GM18508 (cell line): ENCODE measurements around the gene MYCL.
"Not testable (repeated sequence)": the region's sequence is repeated elsewhere in the genome, so short reads cannot be mapped to it uniquely, and the experiment has no call there.

Experiments
- ATAC-seq: cut with Tn5 transposase; IDR thresholded peaks from one replicate; pipeline ENCODE4 v1.9.1; 2021; ENCODE audit warnings: moderate number of reproducible peaks; ENCODE audit not compliant: insufficient read depth, unreplicated experiment

The MYCL gene

DNA sequence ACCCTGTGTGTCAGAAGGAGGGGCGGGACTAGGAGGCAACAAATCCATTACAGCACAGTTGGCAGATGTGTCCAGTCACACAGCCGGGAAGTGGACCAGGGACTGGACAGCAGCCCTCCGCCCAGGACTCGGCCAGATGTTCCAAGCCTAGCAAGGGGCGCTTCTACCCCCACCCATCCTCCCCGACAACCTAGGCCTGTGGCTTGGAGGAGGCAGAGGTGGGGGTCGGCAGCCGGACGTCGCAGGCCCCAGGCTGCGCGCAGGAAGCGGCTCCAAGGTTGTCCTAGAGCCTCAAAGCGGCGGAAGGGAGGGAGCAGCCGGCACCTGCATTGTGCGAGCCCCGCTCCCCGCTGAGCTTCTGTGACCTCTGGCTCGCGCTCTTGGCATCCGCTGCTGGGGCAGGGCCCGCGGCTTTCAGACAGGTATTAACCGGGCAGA is 20.6 kb upstream of the MYCL start:
- ATAC-seq, result no peak

DNA sequence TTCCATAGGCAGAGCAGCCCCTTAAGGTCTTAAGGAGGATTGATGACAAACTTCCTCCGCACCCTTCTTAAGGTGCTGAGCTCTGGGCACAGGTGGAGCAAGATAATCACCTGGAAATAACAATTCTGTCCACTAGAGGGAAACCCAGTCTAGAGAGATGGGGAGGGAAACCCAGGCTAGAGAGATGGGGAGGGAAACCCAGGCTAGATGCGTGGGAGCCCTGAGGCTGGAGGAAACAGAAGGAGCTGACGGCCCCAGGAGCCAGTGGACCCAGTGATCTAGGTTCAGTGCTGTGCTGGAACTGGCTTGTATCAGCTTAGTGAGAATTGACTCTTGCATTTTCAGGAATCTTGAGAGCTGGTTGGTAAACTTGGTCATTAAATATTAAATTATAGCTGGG is 17.8 kb upstream of the MYCL start:
- ATAC-seq, result no peak

DNA sequence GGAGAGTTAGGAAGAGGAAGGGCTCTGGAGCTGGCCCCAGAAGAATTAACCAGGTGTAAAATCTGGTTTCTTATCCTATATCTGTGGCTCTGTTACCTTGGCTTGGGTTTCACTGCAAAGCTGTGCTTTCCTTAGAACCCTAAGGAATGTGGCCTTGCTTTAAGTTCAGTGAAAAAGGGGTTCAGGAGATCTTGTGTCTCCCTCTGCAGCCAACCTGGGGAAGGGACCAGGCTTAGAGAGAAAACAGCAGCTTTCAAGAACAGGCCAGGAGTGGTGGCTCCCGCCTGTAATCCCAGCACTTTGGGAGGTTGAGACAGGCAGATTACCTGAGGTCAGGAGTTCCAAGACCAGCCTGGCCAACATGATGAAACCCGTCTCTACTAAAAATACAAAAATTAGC is 16.1 kb upstream of the MYCL start:
- ATAC-seq, result no peak

DNA sequence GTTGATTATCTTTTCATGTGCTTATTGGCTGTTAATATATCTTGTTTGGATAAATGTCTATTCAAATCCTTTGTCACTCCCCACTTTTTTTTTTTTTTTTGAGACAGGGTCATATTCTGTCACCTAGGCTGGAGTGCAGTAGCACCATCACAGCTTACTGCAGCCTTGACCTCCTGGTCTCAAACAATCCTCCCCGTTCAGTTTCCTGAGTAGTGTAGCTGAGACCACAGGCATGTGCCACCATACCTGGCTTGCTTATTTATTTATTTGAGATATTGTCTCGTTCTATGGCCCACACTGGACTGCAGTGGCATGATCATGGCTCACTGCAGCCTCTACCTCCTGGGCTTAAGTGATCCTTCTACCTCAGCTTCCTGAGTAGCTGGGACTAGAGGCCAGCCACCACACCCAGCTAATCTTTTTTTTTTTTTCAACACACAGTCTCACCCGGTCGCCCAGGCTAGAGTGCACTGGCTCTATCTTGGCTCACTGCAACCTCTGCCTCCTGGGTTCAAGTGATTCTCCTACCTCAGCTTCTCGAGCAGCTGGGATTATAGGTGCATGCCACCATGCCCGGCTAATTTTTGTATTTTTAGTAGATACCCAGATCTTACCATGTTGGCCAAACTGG is 13.9 kb upstream of the MYCL start:
- no peak for ATAC-seq

DNA sequence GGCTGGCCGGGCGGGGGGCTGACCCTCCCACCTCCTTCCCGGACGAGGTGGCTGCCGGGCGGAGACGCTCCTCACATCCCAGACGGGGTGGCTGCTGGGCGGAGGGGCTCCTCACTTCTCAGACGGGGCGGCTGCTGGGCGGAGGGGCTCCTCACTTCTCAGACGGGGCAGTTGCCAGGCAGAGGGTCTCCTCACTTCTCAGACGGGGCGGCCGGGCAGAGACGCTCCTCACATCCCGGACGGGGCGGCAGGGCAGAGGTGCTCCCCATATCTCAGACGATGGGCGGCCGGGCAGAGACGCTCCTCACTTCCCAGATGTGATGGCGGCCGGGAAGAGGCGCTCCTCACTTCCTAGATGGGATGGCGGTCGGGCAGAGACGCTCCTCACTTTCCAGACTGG is 11.4 kb upstream of the MYCL start:
- not testable (repeated sequence) for ATAC-seq

DNA sequence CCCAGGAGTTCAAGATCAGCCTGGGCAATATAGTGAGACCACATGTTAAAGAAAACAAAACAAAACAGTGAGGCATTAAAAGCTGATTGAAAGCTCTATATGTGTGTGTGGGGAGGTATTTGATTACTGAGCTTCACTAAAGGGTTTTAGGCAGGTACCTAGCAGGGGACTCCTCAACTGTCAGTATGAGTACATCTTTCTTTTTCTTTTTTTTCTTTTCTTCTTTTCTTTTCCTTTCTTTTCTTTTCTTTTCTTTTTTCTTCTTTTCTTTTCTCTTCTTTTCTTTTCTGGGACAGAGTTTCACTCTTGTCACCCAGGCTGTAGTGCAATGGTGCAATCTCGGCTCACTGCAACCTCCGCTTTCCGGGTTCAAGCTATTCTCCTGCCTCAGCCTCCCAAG is 8.5 kb upstream of the MYCL start:
- no peak for ATAC-seq

DNA sequence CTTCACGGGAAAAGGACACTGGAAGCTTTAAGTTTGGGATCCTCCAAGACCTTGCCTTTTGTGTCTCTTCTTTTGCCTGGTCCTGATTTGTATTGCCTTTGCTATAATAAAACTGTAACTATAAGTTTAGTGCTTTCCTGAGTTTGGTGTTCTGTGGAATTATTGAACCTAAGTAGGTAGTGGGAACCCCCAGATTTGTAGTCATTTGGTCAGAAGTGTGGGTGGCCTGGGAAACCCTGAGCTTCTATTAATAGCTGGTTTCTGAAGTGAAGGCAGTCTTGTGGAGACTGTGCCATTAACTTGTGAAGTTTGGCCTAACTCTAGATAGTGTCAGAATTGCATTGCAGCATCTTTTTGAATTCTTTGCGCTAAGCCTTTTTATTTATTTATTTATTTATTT is 6.8 kb upstream of the MYCL start:
- ATAC-seq, result no peak

DNA sequence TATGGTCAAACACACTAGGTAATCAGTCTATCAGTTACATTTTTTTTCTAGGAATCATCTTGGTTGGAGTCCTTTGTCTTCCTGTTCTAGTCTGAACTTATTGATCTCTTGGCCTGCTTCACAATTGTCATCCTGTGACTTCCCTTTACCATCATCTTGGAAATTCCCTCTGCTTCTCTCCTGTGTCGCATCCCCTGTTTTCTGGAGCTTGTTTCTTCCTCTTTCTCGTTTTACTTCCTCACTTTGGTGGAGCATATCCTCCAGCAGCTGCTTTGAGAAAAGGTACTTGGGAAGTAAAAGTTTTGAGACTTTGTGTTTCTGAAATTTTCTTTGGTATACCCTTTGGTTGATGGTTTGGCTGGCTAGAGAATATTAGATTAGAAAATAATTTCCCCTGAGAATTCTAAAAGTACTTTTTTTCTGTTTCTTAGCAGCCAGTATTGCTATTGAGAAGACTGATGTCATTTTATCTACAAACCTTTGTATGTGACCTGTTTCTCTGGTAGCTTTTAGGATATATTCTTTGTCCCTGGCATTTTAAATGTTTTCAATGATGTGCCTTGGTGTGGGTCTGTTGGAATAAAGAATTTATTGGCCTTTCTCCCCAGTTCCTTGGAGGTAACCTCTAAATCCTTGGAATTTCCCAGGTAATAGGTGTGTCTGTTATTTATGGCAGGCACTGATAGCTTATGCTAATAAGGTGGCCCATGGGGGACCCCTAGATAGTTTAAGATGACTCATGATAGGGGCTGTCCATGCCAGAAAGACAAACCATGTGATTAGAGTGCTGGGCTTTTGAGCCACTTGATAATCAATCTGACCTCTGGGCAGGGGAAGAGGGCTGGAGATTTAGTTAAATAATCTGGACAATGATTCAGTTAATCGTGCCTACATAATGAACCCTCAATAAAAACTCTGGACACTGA is 6.1 kb upstream of the MYCL start:
- ATAC-seq, result no peak

DNA sequence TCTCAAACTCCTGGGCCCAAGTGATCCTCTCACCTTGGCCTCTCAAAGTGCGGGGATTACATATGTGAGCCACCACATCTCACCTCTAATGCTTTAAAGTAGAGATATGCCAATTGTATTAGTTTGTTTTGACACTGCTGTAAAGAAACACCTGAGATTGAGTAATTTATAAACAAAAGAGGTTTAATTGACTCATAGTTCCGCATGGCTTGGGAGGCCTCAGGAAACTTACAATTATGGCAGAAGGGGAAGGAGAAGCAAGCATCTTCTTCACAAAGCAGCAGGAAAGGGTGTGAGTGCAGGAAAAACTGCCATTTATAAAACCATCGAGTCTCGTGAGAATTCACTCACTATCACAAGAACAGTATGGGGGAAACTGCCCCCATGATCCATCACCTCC is 3.5 kb upstream of the MYCL start:
- ATAC-seq, result no peak

DNA sequence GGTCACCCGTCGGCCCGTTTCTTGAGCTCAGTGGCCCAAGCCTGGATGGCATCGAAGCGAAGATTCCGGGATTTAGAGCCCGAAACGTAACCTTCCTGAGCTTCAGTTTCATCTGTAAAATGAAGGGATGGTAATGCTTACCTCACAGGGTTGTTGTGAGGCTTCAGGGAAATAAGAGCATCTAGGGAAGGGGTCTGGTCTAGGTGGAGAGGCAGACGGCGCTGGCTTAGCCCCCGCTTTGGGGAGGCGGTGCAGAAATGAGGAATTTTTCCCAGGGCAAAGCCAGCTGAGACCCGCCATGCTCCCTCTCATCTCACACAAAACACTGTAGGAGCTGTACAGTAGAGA is 717 bp upstream of the MYCL start:
- no peak for ATAC-seq

DNA sequence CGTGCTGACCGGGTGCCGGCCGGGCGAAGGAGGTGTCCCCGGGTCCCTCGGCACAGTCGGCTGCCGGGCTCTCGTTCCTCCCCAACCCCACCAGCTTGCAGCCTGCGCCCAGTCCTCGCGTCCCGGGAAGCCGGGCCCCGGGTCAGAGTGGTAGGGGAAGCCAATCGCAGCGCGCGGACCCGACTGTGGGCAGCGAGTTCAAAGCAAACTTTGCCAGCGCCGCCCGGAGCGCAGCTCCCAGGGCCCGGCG is 328 bp downstream of the MYCL start:
- ATAC-seq, result no peak

DNA sequence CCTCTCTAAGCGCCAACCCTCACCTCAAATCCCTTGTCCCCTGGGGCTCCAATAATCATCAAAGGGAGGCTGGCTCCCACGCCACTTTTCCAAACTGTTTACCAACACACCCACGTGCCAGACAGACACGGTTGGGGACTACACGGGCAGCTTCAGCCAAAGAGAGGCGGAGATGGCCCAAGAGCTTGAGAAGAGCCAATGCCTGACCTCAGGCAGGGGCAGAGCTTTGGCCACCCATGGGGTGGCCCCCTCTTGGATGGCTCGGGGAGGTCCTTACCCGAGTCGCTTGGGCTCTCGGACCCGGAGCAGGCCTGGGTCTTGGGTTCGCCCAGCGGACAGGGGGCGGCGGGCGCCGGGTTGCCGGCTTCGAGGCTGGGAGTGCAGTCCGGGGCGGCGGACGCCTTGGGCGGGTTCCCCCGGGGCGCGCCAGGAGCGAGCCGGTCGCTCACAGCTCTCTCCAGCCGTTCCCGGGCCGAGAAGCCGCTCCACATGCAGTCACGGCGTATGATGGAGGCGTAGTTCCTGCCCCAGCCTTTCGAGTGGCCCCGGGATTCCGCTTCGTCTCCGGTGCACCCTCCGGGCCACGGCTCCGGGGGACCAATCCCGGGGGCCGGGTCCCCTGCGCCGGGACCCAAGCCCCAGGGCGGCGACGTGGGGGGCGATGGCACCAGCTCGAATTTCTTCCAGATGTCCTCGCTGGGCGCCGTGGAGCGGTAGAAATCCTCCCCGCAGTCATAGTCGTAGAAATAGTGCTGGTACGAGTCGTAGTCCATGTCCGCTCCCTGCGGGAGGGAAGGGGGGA is 854 bp downstream of the MYCL start:
- no peak for ATAC-seq

DNA sequence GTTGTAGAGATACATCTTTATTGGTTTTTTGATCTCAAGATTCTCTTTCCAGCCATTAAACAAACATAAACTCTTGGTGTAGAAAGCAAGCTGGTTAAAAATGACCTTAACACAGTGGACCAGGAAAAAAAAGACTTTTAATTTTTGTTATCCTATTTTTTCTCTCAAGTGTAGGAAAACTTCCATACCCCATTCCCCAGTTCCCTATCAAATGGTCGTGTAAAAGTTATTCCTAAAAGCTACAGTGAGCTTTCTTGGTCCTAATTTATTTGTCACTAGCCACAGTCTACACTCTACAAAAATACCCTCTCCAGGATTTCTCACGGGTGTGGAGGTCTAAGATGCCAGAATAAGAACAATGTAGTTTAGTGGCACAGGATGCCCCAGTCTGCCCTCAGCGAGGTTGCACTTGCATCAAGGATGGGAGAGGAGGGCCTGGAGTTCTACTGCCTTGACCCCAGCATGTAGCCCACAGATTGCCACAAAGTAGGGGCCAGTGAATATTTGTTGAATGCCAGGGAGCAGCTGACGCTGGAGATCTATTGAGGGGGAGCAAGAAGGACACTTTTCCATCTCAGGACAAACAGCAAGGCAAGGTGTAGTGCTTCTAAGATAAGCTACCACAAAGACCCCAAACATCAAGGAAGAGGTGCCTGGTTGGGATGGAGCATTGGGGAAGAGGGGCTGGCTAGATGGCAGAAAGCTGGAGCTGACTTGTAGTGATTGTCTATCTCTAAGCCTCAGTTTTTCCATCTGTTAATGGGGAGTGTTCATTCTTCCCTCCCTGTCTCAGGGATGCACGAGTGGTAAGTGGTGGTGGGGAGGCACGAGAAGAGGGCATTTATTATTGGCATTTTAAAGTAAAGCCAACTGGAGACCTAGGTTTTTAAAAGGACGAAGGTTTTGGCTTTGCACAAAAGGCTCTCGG is 1.8 kb downstream of the MYCL start:
- no peak for ATAC-seq

DNA sequence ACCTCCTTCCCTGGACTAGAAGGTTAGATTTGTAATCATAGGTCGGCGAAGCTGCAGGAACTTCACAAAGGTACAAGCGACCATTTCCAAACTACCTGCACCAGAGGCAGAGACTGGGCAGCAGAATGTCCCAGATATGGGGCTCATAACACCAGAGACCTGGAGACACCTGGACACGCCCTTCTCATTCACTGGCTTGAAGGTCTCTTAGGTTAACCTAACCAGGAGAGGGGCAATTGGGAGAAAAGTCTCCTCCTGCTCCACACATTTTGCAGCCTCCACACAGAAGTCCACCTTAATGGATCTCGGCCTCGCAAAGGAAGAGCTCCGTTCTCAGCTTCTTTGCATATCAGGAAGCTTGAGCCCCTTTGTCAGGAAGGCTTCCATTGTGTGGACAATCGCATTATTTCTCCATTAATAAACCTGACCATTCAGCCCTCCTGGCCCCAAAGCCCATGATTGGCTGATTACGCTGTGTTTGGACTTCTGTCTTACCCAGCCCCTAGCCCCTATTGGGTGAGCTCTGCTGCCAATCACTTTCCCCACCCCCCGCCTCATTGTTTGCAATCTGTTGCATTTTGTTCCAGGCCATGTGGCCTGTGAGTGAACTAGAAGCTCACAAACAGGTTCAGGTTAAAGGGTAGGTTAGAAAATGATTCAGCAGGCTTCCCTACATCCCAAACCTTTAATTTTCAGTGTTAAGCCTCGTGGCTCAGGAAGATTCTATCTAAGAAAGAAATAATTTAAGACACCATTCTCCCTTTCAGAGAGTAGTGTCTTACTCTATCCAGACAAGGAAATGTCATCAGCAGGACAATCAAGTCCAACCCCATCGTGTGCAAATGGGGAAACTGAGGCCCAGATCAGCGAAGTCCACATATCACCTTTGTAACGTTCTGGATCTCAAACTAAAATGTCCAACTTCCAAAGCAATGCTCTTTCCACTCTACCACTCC is 2.8 kb downstream of the MYCL start:
- no peak for ATAC-seq

DNA sequence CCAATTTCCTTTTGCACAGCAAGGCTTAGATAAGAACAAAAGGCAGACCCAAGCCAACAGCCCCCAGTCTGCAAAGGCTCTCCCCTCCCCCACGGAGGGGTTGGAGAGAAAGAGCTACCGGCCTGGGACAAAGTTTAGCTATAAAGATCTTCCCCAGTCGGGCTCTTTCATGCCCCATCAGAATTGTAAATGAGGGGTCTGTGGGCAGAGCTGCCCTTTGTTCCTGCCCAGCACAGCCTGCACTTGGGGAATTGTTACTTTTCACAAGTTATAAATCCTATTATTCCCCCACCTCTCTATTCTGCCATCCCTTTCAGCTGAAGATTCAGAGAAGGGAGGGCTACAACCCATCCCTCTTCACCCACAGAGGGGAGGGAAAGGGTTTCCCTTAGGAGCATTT is 3.5 kb downstream of the MYCL start:
- ATAC-seq, result no peak

DNA sequence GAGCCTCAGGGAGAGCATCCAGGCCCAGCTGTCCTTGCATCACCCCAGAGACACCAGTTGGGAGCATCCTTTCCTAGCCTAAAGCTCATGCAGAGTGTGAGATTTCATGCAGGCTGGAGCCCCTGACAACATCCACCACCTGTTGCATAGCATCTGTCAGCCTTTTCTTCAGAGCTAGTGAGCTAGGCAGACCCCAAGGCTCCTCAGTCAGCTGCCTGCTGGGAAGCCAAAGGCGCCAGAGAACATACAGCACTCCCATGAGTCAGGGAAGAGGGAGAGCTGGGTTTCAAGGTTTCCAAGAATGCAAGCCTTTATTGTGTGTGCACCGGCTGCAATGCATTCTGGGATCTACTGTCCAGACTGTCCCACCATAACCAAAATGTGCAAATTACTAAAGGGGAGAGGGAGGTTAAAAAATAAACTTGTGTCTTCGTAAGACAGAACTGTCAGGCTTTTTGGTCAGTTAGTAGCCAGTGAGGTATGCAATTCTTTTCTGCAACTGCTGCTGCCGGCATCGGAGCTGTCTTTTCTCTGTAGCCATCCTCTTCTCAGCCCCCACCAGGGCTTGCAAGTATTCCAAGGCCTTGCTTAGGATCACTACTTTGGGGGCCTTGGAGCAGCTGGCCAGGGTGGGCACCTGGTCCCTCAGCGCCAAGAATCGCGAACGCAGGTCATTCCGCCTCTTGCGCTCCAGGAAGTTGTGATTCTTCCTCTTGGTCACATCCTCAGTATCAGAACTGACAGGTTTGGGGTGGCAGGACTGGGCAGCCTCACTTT is 4.6 kb downstream of the MYCL start:
- ATAC-seq, result no peak

DNA sequence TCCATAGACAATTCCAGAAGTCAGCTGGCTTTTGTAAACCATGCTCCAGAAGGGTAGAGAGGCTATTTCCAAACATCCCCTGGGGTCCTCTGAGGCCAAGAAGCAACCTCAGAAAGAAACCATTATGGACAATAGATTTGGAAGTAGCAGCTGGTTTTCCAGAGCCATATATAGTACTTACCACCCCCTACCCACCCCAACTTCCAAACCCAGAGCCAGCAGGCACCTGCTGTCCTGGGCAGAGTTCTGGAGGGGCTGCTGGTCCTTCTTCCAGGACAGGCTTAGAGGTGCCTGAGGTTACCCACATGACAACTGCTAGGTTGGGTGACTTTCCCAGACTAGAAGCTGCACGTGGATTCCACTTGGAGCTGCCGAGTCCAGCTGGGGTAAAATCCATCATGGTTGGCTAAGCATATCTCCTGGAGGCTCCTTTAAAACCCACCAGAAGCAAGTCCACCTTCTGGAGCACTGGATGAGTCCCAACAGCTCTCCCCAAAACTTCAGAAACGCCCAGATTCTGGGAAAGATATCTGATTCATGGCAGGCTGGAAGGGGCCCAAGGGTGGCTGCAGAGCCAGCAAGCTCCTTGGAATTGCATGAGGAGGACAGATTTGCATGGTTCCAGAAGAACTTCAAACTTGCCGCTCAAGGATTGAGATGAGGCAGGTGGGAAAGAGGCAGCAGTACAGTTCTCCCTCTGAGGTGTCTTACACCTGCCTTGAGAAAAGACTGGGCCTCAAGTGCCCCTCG is 5.8 kb downstream of the MYCL start:
- no peak for ATAC-seq
